DOHH2 (cell line): ENCODE data around the gene FBLN1.
"Not testable (repeated sequence)": the region's sequence is repeated elsewhere in the genome, so short reads cannot be mapped to it uniquely, and the experiment has no call there.

Experiments
- H3F3A ChIP-seq: fragments of 200-600 bp; sonication (generic), shearing (Covaris generic); 2 replicates; pipeline ENCODE4 v1.6.0; 2016; ENCODE audit warnings: antibody characterized with exemption, mild to moderate bottlenecking; ENCODE audit not compliant: control insufficient read depth, insufficient read depth
- H3K27ac ChIP-seq: fragments of 200-600 bp; sonication (generic); 2 replicates; pipeline ENCODE4 v1.5.1; 2014; ENCODE audit warnings: low read depth, mild to moderate bottlenecking, low read length, moderate library complexity
- H3K27me3 ChIP-seq: fragments of 200-600 bp; sonication (generic); 2 replicates; pipeline ENCODE4 v1.6.1; 2014; ENCODE audit warnings: mild to moderate bottlenecking, low read length, mixed read lengths; ENCODE audit not compliant: control insufficient read depth
- H3K36me3 ChIP-seq: fragments of 200-600 bp; sonication (generic); 2 replicates; pipeline ENCODE4 v1.6.1; 2014; ENCODE audit warnings: mild to moderate bottlenecking, low read length, moderate library complexity, mixed read lengths; ENCODE audit not compliant: control insufficient read depth
- H3K4me1 ChIP-seq: fragments of 200-600 bp; sonication (generic); 2 replicates; pipeline ENCODE4 v1.6.1; 2014; ENCODE audit warnings: mild to moderate bottlenecking, low read length, mixed read lengths; ENCODE audit not compliant: control insufficient read depth
- H3K4me2 ChIP-seq: fragments of 200-600 bp; sonication (generic); 2 replicates; pipeline ENCODE4 v1.6.0; 2014; ENCODE audit warnings: mild to moderate bottlenecking, low read length, moderate library complexity
- H3K4me3 ChIP-seq: fragments of 200-600 bp; sonication (generic); 2 replicates; pipeline ENCODE4 v1.5.1; 2014; ENCODE audit warnings: mild to moderate bottlenecking, low read length, mixed read lengths
- H3K79me2 ChIP-seq: fragments of 200-600 bp; sonication (generic); 2 replicates; pipeline ENCODE4 v1.6.1; 2014; ENCODE audit warnings: mild to moderate bottlenecking, low read length, mixed read lengths; ENCODE audit not compliant: control insufficient read depth
- H3K9me2 ChIP-seq: fragments of 200-600 bp; sonication (generic); replicated peaks from 2 replicates; pipeline ENCODE4 v1.6.1; 2014; ENCODE audit warnings: mild to moderate bottlenecking, low read length, mixed read lengths; ENCODE audit not compliant: control insufficient read depth
- H3K9me3 ChIP-seq: fragments of 200-600 bp; sonication (generic); 2 replicates; pipeline ENCODE4 v1.6.1; 2014; ENCODE audit warnings: antibody characterized with exemption, low read length, mixed read lengths; ENCODE audit not compliant: control insufficient read depth, insufficient read depth
- H4K20me1 ChIP-seq: fragments of 200-600 bp; sonication (generic); 2 replicates; pipeline ENCODE4 v1.6.0; 2014; ENCODE audit warnings: low read depth, mild to moderate bottlenecking, antibody characterized with exemption, low read length, moderate library complexity; ENCODE audit not compliant: control insufficient read depth, insufficient read depth
- CTCF ChIP-seq: fragments of 200-600 bp; sonication (generic); IDR thresholded peaks from one replicate; pipeline ENCODE4 v1.5.1; 2014; ENCODE audit warnings: antibody characterized with exemption, mild to moderate bottlenecking, low read depth, low read length; ENCODE audit not compliant: poor library complexity, severe bottlenecking
- EZH2phosphoT487 ChIP-seq: fragments of 200-600 bp; sonication (generic); IDR thresholded peaks from 2 replicates; pipeline ENCODE4 v1.6.1; 2017; ENCODE audit warnings: borderline replicate concordance, mild to moderate bottlenecking, antibody characterized with exemption, low read length, moderate library complexity, mixed read lengths

The FBLN1 gene

GRCh38 chr22:45459235-45459634, 43.4 kb upstream of the FBLN1 start:
- Histone ChIP-seq H3K27me3 (no peaks in the 10 kb centered on the region), H3K4me1 (no peaks in the 10 kb centered on the region), H3K36me3 (no peaks in the 10 kb centered on the region), H4K20me1 (no peaks in the 10 kb centered on the region), H3K79me2 (no peaks in the 10 kb centered on the region), H3K9me2 (no peaks in the 10 kb centered on the region), H3K9me3 (no peaks in the 10 kb centered on the region), H3K4me3 (no peak overlapping the region), H3F3A (no peaks in the 10 kb centered on the region), H3K4me2 (no peak overlapping the region), H3K27ac (no peak overlapping the region)
- TF ChIP-seq CTCF: no peak
- no peak for TF ChIP-seq EZH2phosphoT487

- Histone ChIP-seq H3K27ac (no peak overlapping the region), H3K36me3 (no peaks in the 10 kb centered on the region), H3F3A (no peaks in the 10 kb centered on the region)
Measured at GRCh38 chr22:45460288-45461109, 42.2 kb upstream of the FBLN1 start.

GRCh38 chr22:45462034-45462655, 40.5 kb upstream of the FBLN1 start:
- no peaks in the 10 kb centered on the region for H3K36me3 ChIP-seq

More at GRCh38 chr22:45460288-45461109, 42.2 kb upstream of the FBLN1 start:
- Histone ChIP-seq H3K9me3 (no peaks in the 10 kb centered on the region), H3K27me3 (no peaks in the 10 kb centered on the region), H3K4me3 (no peak overlapping the region), H4K20me1 (no peaks in the 10 kb centered on the region), H3K9me2 (no peaks in the 10 kb centered on the region), H3K4me2 (no peak overlapping the region), H3K4me1 (no peaks in the 10 kb centered on the region), H3K79me2 (no peaks in the 10 kb centered on the region)
- TF ChIP-seq EZH2phosphoT487: no peak
- TF ChIP-seq CTCF: no peak

GRCh38 chr22:45463691-45464090, 39.0 kb upstream of the FBLN1 start:
- not testable (repeated sequence) for H3K79me2 ChIP-seq, H3K9me3 ChIP-seq, H4K20me1 ChIP-seq, H3K4me2 ChIP-seq, H3K9me2 ChIP-seq, H3K27ac ChIP-seq, H3K4me3 ChIP-seq, H3K4me1 ChIP-seq, H3K36me3 ChIP-seq, H3K27me3 ChIP-seq, H3F3A ChIP-seq

More at GRCh38 chr22:45462034-45462655, 40.5 kb upstream of the FBLN1 start:
- no peaks in the 10 kb centered on the region for H3F3A ChIP-seq
- no peaks in the 10 kb centered on the region for H3K9me3 ChIP-seq
- no peaks in the 10 kb centered on the region for H3K4me1 ChIP-seq
- no peak for TF ChIP-seq EZH2phosphoT487
- peak; percentile 43 for TF ChIP-seq CTCF
- no peak overlapping the region for H3K4me2 ChIP-seq
- H3K4me3 ChIP-seq: no peak overlapping the region
- H3K27ac ChIP-seq: no peak overlapping the region
- H4K20me1 ChIP-seq: no peaks in the 10 kb centered on the region
- no peaks in the 10 kb centered on the region for H3K9me2 ChIP-seq
- H3K27me3 ChIP-seq: no peaks in the 10 kb centered on the region
- H3K79me2 ChIP-seq: no peaks in the 10 kb centered on the region
